Activated naive CD4-positive, alpha-beta T cell (primary cell): ENCODE data around the gene MPZL3.
"Not testable (repeated sequence)": the region's sequence is repeated elsewhere in the genome, so short reads cannot be mapped to it uniquely, and the experiment has no call there.

Experiments used
- DNase-seq, 4 experiments: peaks; one replicate each; lab custom pipeline; 2025; lab: John Stamatoyannopoulos, UW

The MPZL3 gene

DNA sequence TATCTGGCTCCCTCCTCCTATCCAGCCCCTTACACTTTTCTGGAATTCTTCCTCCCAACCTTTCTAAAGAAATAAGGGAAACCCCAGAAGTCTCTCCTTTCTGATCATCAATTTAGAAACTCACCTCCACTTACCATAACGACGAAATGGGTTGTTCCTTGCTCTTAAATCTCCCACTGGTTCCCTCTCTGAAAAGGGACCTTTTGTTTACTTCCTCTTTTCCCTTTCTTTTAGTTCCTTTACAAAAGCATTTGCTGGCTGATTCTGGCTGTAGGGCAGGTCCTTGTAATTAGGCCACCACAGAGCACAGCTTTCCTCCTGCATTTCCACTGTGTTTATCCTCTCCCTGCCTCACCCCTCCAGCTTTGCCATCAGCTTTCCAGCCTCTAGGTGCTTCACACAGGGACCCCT is 39.4 kb downstream of the MPZL3 start:
- DNase-seq = no peak

GRCh38 chr11:118212131-118212725 is 39.9 kb downstream of the MPZL3 start:
- DNase-seq = no peak

GRCh38 chr11:118211006-118211405 is 41.2 kb downstream of the MPZL3 start:
- no peak for DNase-seq

DNA sequence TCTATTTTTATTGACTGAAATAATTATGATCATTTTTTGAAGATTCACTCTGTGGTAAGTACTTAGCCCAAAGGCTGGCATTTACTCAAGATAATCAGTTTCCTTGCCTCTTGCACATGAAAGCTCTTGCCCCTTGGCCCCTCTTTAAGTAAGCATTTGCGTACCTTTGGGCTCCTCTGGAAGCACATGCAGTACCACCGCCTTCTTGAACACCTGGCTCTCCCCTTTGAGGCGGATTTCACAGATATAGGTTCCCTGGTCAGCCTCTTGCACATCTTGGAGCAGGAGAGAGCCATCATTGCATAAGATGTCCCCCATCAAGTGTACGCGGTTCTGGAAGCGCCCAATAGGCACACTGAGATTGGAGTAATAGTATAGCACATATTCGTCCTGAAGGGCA is 41.8 kb downstream of the MPZL3 start:
- DNase-seq = no peak

- no peak for DNase-seq
Measured at GRCh38 chr11:118209033-118209432, 43.1 kb downstream of the MPZL3 start.

DNA sequence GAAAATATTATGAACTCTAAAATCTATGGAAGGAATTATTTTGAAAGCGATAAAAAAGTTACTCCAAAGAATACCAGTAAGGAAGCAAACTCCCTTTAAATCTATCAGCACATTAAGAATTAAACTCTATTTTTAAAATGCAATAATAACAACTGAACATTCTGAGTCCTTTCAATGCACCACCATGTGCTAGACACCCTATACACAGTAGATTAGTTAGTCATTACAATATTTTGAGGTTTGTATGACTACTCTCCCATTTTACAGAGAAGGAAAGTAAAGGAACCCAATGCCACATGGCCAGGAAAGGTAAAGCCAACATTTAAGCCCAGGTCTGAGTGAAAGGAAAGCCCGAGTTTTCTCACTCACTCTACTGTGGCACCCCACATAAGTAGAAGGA is 45.1 kb downstream of the MPZL3 start:
- DNase-seq = no peak

DNA sequence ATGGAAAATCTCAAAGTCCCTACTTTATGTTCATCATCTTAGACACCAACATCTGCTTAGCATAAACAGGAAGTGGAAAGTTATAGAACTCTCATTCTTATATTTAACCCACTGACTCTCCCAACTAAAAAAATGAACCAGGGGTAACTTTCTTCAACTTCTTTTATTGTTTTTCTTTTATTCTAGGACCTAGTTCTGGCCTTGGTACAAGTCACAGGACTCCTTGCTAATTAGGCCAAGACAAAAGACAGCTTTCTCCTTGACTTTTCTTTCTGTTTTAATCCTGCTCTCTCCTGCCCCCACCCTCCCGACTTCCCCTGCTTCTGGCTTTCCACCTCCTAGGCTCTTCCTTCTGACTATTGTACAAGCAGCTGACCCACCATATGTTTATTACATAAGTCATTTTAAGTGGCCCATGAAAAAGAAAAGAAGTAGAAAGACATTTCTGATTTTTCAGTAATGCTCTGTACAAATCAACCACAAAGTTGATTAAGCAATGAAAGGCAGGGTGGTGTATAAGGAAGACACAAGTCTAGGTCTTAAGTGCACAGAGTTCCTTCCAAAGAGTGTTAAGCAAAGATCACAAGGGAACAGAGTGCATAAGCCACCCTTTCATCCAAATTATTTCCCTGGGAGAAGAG is 45.7 kb downstream of the MPZL3 start:
- no peak for DNase-seq

DNA sequence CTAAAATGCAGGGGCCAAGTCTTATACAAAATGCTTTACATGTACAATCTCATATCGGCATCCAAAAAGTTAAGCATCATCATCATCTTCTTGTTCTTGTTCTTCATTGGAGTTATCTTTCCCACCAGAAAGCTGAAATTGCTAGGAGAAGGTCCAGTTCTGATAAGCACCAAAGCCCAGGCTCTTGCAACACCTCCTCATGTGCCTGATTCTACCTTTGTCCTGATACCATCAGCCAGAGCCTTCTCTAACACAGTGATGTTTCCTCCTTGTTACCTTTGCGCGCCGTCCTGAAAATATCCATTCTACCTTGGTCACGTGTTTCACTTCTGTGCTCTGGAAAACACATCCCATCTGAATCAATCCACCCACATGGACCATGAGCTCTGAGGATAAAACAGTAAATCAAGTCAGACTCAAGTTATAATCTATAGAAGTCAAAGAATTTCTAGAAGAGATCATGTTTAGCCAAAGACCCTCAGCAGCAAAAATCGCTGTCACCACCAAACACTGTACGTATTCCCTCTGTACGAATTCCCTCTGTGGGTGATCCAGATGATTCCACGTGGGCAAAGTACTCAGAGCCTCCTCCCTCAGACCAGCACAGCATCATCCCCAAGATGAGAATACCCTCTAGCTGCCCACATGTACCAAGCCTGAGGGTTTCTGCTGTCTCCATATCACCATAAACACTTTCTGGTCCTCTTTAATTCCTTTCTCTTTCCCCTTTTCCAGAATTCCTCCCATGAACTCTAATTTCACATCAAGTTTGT is 46.4 kb downstream of the MPZL3 start:
- no peak for DNase-seq

GRCh38 chr11:118202599-118203422 is 49.4 kb downstream of the MPZL3 start:
- DNase-seq = peak in 1 of 4 experiments; percentile 5

DNA sequence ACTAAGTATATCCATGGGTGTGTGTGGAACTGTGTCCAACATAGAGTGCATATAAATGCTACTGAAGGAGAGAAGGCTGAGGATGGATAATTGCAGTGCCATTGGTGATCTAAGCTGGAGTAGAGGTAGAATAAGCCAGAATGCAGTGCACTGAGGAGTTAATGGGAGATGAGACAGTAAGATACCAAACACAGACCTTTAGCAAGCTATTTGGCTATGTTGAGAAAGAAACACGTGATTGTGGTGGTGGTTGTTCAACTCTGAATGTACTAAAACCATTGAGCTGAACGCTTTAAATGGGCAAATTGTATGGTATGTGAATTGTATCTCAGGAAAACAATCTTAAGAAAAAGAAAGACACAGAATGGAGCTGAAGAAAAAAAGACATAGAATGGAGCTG is 50.2 kb downstream of the MPZL3 start:
- no peak for DNase-seq

GRCh38 chr11:118200901-118201680 is 51.1 kb downstream of the MPZL3 start:
- no peak for DNase-seq

DNA sequence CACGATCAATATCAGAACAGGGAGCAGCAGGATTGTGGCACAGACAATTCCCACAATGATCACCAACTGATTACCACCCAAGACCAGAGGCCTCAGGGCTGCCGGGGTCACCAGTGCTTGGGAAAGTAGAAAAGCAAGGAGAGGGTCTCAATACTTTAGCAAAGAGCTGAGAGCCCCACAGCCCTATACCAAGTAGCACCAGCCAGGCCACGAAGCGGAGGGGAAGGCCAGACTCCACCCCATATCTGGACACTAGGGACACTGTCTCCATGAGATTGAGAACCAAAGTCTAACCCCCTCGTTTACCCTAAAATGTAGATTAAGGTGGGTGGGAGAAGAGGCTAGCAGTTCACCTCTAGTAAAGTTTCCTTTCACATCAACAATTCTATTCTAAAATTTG is 51.7 kb downstream of the MPZL3 start:
- DNase-seq = no peak

DNA sequence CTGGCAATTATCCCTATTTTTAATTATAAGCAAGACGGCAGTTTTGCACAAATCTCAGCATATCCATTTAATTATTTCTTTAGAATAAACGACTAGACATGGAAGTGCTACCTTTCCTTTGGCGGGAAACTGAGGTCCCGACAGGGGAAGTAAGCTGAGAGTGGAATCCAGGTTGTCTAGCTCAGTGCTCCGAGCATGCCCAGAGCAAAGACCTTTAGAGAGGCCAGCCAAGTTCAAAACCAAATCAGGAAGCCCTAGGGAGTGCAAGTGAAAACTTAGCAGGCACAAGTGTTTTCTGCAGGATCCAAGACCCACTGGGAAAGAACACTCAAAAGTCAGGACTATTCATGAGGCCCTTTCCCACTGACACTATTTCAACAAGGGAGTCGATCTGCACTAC is 53.0 kb downstream of the MPZL3 start:
- DNase-seq = no peak

GRCh38 chr11:118198370-118198769 is 53.8 kb downstream of the MPZL3 start:
- DNase-seq = peak; percentile 49 to 76 (median 64)

DNA sequence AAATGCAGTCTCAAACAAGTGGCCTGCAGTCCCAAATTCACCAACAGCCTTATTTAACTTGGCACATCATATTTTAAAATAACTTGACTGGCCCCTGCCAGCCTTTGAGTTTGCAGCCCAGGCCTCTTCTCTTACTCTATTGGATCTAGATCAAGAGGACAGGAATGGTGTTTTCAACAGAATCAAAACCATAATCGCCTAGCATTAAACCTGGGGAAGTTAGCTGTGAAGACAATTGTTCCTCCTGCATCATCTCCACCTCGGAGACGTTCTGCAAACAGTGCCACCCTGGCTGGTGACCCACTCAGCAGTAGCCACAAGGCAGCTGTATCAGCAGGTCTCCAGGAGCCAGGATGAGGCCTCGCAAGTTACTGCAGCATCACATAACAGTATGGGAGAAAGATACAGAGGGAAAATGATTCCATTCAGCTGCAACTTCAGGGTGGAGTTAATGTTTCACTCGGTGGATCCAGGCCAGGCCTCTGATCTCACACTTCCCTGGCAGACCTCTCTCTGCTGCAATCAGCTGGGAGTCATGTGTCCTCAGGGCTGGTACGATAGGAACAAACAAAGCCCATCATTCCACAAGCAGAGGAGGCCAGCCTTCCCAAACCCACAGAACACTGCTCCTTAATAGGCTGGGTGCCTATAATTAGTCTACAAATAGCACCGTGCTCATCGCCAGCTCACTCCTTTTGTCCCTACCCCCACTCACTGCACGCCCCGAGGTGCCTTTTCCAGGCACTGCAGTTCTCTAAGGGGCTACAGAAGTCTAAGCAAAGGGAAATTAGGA is 57.1 kb downstream of the MPZL3 start:
- no peak for DNase-seq

DNA sequence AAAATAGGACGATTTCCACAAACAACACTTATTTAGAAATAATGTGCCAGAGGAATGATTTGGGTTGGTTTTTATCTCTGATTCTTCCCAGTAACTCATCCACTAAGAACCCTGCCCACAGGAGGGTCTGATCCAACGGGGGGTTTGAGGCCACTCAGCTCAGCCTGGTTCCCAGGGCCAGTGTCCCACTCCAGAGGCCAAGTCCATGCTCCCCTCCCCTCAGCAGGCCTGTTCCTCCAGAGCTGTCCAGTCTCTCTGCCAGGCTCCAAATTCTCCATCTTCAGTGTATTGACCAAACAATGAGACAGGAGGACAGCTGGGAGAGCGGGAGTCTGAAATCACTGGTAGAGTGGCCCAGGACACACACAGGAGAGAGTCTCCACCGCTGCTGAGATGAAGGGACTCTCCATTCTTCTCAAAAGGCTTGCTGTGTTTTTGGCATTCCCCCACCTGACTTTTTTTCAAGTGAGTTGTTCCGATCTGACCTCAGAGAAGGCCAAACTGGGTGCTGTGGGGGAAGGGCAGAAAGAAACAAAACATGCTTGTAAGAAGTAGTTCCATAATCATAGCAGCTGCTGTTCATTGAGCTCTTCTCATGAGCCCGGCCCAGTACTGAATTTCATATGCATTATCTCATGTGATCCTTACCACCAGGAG is 58.1 kb downstream of the MPZL3 start:
- DNase-seq = no peak

DNA sequence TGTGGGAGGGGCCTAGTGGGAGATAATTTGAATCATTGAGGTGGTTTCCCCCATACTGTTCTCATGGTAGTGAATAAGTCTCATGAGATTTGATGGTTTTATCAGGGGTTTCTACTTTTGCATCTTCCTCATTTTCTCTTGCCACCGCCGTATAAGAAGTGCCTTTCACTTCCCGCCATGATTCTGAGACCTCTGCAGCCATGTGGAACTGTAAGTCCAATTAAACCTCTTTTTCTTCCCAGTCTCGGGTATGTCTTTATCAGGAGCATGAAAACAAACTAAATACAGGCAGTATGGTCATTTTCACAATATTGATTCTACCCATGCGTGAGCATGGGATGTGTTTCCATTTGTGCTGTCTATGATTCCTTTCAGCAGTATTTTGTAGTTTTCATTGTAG is 59.3 kb downstream of the MPZL3 start:
- DNase-seq = not testable (repeated sequence)

- DNase-seq = not testable (repeated sequence)
Measured at GRCh38 chr11:118190942-118191506, 61.1 kb downstream of the MPZL3 start.

GRCh38 chr11:118186346-118187107 is 65.6 kb downstream of the MPZL3 start:
- DNase-seq = no peak
